MM.1S (cell line): ENCODE measurements around the gene KCMF1.

Experiments
- DNase-seq: peaks from one replicate; pipeline ENCODE4 v3.0.0-alpha.2; 2015
- H2AFZ ChIP-seq: fragments of 300-600 bp; sonication (generic); 2 replicates; pipeline ENCODE4 v1.6.0; 2016; ENCODE audit warnings: antibody characterized with exemption, low read length
- H3F3A ChIP-seq: fragments of 300-600 bp; sonication (generic); 2 replicates; pipeline ENCODE4 v1.6.1; 2016; ENCODE audit warnings: mild to moderate bottlenecking, antibody characterized with exemption, low read length, moderate library complexity, mixed read lengths; ENCODE audit not compliant: insufficient read depth
- H3K27ac ChIP-seq: fragments of 300-600 bp; sonication (generic); 2 replicates; pipeline ENCODE4 v1.5.1; 2016; ENCODE audit warnings: mild to moderate bottlenecking, low read length
- H3K27me3 ChIP-seq: fragments of 300-600 bp; sonication (generic); replicated peaks from 2 replicates; pipeline ENCODE4 v1.6.0; 2016; ENCODE audit warnings: low read length; ENCODE audit not compliant: insufficient read depth
- H3K36me3 ChIP-seq: fragments of 300-600 bp; sonication (generic); replicated peaks from 2 replicates; pipeline ENCODE4 v1.6.1; 2016; ENCODE audit warnings: mild to moderate bottlenecking, low read length, mixed read lengths; ENCODE audit not compliant: insufficient read depth
- H3K4me1 ChIP-seq: fragments of 300-600 bp; sonication (generic); 2 replicates; pipeline ENCODE4 v1.6.1; 2016; ENCODE audit warnings: low read length, mixed read lengths
- H3K4me2 ChIP-seq: fragments of 300-600 bp; sonication (generic); 2 replicates; pipeline ENCODE4 v1.6.0; 2016; ENCODE audit warnings: low read depth, low read length
- H3K4me3 ChIP-seq: fragments of 300-600 bp; sonication (generic); 2 replicates; pipeline ENCODE4 v1.5.1; 2016; ENCODE audit warnings: low read length, mixed read lengths
- H3K79me2 ChIP-seq: fragments of 300-600 bp; sonication (generic); 2 replicates; pipeline ENCODE4 v1.6.1; 2016; ENCODE audit warnings: mixed run types, low read length, mixed read lengths
- H3K9ac ChIP-seq: fragments of 300-600 bp; sonication (generic); 2 replicates; pipeline ENCODE4 v1.6.1; 2016; ENCODE audit warnings: low read length, mixed read lengths
- H3K9me2 ChIP-seq: fragments of 300-600 bp; sonication (generic); replicated peaks from 2 replicates; pipeline ENCODE4 v1.6.1; 2016; ENCODE audit warnings: mild to moderate bottlenecking, low read length, mixed read lengths; ENCODE audit not compliant: insufficient read depth
- H3K9me3 ChIP-seq: fragments of 300-600 bp; sonication (generic); replicated peaks from 2 replicates; pipeline ENCODE4 v1.6.1; 2016; ENCODE audit warnings: mild to moderate bottlenecking, low read length, mixed read lengths; ENCODE audit not compliant: insufficient read depth
- H4K20me1 ChIP-seq: fragments of 300-600 bp; sonication (generic); 2 replicates; pipeline ENCODE4 v1.6.1; 2016; ENCODE audit warnings: mild to moderate bottlenecking, low read length, moderate library complexity, mixed read lengths; ENCODE audit not compliant: insufficient read depth
- EZH2 ChIP-seq: fragments of 300-600 bp; sonication (generic); optimal IDR thresholded peaks from 2 replicates; pipeline ENCODE3; 2017; ENCODE audit warnings: low read depth, mild to moderate bottlenecking, antibody characterized with exemption, low read length, mixed read lengths
- EZH2phosphoT487 ChIP-seq: fragments of 300-600 bp; sonication (generic); IDR thresholded peaks from 2 replicates; pipeline ENCODE4 v1.6.1; 2018; ENCODE audit warnings: antibody characterized with exemption, low read length
- TF ChIP-seq, protein P1 (sequence below): fragments of 300-600 bp; sonication (generic); IDR thresholded peaks from 2 replicates; pipeline ENCODE4 v1.5.1; 2016; ENCODE audit warnings: antibody characterized with exemption, low read length, mixed read lengths

The KCMF1 gene

DNA sequence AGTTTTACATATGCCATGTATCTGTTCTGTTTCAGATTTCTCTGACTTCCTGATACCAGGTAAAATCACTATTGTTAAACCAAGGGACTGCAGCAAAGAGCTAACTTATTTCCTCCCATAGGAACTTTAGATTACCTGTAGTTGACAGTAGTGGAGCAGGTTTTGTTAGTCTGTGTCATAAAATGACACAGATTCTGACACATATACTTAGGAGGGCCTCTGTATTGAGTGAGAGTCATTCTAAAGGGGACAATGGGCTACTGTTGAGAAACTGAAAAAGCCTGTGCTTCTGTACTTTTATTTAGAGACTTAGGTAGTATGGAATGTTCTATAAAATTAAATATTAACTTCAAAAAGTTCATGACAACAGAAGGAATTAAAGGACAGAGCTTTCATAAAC is 48.2 kb downstream of the KCMF1 start:
- H3K9ac ChIP-seq, result no peak overlapping the region
- no peaks in the 10 kb centered on the region for H3K36me3 ChIP-seq
- TF ChIP-seq, protein P1, sequence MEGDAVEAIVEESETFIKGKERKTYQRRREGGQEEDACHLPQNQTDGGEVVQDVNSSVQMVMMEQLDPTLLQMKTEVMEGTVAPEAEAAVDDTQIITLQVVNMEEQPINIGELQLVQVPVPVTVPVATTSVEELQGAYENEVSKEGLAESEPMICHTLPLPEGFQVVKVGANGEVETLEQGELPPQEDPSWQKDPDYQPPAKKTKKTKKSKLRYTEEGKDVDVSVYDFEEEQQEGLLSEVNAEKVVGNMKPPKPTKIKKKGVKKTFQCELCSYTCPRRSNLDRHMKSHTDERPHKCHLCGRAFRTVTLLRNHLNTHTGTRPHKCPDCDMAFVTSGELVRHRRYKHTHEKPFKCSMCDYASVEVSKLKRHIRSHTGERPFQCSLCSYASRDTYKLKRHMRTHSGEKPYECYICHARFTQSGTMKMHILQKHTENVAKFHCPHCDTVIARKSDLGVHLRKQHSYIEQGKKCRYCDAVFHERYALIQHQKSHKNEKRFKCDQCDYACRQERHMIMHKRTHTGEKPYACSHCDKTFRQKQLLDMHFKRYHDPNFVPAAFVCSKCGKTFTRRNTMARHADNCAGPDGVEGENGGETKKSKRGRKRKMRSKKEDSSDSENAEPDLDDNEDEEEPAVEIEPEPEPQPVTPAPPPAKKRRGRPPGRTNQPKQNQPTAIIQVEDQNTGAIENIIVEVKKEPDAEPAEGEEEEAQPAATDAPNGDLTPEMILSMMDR, result no peak
- no peak for TF ChIP-seq EZH2phosphoT487
- TF ChIP-seq EZH2, result no peak
- peaks cover 97% of the 10 kb centered on the region for H3K79me2 ChIP-seq
- H3F3A ChIP-seq, result no peaks in the 10 kb centered on the region
- H4K20me1 ChIP-seq, result peaks cover 28% of the 10 kb centered on the region
- no peaks in the 10 kb centered on the region for H3K27me3 ChIP-seq
- no peaks in the 10 kb centered on the region for H3K9me2 ChIP-seq
- H3K27ac ChIP-seq, result no peak overlapping the region
- no peak overlapping the region for H3K4me2 ChIP-seq
- H2AFZ ChIP-seq, result no peak overlapping the region
- no peak overlapping the region for H3K4me3 ChIP-seq
- H3K4me1 ChIP-seq, result no peaks in the 10 kb centered on the region
- H3K9me3 ChIP-seq, result no peaks in the 10 kb centered on the region
- DNase-seq, result no peak

- no peak overlapping the region for H3K9ac ChIP-seq
- H3K27me3 ChIP-seq, result no peaks in the 10 kb centered on the region
- no peaks in the 10 kb centered on the region for H3K4me1 ChIP-seq
- no peak overlapping the region for H3K4me3 ChIP-seq
- no peaks in the 10 kb centered on the region for H3F3A ChIP-seq
- no peaks in the 10 kb centered on the region for H3K9me3 ChIP-seq
- no peak overlapping the region for H2AFZ ChIP-seq
- no peaks in the 10 kb centered on the region for H3K36me3 ChIP-seq
- no peak overlapping the region for H3K27ac ChIP-seq
- H3K4me2 ChIP-seq, result no peak overlapping the region
- TF ChIP-seq, protein P1, result no peak
- TF ChIP-seq EZH2 (no peak), EZH2phosphoT487 (no peak)
- no peak for DNase-seq
- H3K9me2 ChIP-seq, result no peaks in the 10 kb centered on the region
- peaks cover 95% of the 10 kb centered on the region for H3K79me2 ChIP-seq
- peaks cover 22% of the 10 kb centered on the region for H4K20me1 ChIP-seq
Observed at GRCh38 chr2:85022232-85022631, 51.3 kb downstream of the KCMF1 start.

DNA sequence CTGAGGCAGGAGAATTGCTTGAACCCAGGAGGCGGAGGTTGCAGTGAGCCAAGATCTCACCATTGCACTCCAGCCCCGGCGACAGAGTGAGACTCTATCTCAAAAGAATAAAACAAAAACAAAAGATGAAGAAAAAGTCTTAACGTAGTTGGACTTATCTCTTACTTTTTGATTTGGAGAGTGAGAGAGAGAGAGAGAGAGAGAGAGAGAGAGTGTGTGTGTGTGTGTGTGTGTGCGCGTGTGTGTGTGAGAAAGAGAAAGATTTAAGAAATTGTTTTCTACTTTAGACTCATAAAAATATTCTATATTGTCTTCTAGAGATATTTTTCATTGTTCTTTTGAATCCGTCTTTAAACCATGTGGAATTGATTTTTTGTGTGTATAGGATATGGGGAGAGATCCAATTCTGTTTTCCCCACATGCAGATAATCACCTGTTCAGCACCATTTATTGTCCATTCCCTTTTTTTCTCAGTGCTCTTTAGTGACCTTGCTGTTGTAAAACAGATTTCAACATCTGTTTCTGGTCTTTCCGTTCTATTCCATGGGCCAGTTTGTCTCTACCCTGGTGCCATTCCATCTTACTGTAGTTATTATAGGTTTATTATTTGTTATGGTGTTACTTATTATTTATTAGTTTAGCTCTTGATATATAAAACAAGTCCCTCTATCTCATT is 53.5 kb downstream of the KCMF1 start:
- peaks cover 85% of the 10 kb centered on the region for H3K79me2 ChIP-seq
- H3K9me2 ChIP-seq, result no peaks in the 10 kb centered on the region
- H3F3A ChIP-seq, result no peaks in the 10 kb centered on the region
- no peak for DNase-seq
- no peaks in the 10 kb centered on the region for H3K4me1 ChIP-seq
- H3K9me3 ChIP-seq, result no peaks in the 10 kb centered on the region
- TF ChIP-seq EZH2, result no peak
- TF ChIP-seq, protein P1, result no peak
- no peak for TF ChIP-seq EZH2phosphoT487
- no peak overlapping the region for H3K27ac ChIP-seq
- no peak overlapping the region for H3K4me2 ChIP-seq
- H2AFZ ChIP-seq, result no peak overlapping the region
- H3K4me3 ChIP-seq, result no peak overlapping the region
- H3K27me3 ChIP-seq, result no peaks in the 10 kb centered on the region
- H4K20me1 ChIP-seq, result peaks cover 14% of the 10 kb centered on the region
- H3K9ac ChIP-seq, result no peak overlapping the region
- no peaks in the 10 kb centered on the region for H3K36me3 ChIP-seq
